SH-SY5Y (cell line): Measurements from ENCODE around the gene ZSCAN16.

Experiments used
- GATA2 ChIP-seq: IDR thresholded peaks from 2 replicates; pipeline ENCODE4 v1.6.1; 2011; ENCODE audit warnings: mild to moderate bottlenecking, low read depth, low read length
- GATA3 ChIP-seq: IDR thresholded peaks from 2 replicates; pipeline ENCODE4 v1.6.1; 2011; ENCODE audit warnings: low read depth, mild to moderate bottlenecking, low read length, moderate library complexity

- no peak for TF ChIP-seq GATA3
- TF ChIP-seq GATA2 = no peak
Observed at GRCh38 chr6:28124971-28125353, 553 bp downstream of the ZSCAN16 start.
